Activated CD4-positive, alpha-beta T cell treated with anti-CD3 and anti-CD28 coated beads for 24 hours (primary cell): Measurements from ENCODE around the gene RFWD3.

Experiments used
- DNase-seq, 2 donors: peaks; one replicate each; pipeline ENCODE4 v3.0.0-alpha.2; 2020; ENCODE audit warnings: low read depth in 2 of 2

The RFWD3 gene

DNA sequence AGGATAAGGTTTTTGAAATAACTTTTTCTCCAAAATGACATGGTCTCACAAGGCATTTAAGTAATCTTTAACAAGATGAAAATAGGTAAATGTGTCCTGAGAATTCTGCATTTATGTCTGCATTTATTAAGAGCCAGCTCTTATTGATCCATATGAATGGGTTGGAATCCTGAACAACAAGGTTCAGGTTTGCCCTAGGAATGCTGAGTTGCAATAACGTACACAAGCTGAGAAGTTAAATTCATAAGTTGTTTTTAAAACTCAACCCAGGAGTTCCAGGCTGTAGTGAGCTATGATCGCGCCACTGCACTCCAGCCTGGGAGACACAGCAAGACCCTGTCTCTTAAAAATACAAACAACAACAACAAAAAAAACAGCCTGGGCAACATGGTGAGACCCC, 87.8 kb downstream of the RFWD3 start:
- DNase-seq, result no peak

DNA sequence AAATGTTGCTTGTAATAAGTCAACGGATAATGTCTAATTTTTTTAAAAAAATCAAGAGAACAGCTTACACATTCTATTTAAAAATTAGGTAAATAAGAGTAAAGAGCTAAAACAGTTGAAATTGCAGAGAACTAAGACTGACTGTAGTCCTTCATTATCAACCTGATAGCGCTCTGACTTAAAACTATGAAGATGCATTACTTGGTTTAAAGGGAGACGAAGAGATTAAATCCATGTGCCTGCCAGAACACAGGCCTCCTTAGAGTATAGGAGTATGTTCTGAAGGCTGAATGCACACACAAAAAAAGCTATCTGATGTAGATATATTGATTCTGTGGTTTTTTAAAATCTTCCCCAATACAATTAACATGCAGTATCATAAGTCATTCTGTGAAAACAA, 88.2 kb downstream of the RFWD3 start:
- no peak for DNase-seq

DNA sequence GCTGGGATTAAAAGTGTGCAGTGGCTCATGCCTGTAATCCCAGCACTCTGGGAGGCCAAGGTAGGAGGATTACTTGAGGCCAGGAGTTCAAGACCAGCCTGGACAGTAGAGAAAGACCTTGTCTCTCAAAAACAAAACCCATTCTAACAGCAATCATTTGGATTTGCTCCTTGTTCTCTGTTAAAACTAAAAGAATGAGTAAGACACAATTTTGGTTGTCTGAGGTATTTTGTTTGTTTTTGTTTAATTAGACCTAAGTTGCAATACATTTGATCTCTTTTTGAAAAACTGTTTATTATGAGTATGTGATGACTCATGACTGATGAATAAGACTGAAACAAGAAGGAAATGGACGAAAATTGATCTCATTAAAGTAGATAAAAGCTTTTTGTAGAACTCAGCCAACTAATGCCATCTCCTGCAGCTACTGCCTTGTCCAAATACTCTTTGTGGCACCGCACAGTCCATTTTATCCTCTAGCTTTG, 88.8 kb downstream of the RFWD3 start:
- no peak for DNase-seq

DNA sequence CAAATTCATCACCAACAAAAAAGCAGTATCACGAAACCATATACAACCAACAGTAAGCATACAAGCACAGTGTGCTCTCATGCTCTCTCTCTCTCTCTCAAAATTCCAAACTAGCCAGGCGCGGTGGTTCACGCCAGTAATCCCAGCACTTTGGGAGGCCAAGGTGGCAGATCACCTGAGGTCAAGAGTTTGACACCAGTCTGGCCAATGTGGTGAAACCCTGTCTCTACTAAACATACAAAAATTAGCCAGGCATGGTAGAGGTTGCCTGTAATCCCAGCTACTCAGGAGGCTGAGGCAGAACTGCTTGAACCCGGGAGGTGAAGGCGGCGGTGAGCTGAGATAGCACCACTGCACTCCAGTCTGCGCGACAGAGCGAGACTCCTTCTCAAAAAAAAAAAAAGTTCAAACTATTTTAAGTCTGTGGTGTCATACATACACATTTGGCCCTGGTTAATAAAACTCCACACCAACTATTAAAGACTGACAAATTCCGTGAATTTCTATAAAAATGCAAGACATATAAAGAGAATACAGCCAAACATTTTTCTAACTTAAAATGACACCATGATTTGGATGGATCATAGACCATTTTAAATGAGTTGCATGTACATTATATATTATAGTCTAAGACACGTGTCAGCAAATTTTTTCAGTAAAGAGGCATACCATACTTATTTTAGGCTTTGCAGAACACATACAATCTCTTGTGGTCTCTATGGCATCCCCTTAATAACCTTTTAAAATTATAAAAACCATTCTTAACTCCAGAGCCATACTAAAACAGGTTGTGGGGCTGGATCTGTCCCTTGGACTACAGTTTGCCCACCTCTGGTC, 90.7 kb downstream of the RFWD3 start:
- DNase-seq, result no peak

DNA sequence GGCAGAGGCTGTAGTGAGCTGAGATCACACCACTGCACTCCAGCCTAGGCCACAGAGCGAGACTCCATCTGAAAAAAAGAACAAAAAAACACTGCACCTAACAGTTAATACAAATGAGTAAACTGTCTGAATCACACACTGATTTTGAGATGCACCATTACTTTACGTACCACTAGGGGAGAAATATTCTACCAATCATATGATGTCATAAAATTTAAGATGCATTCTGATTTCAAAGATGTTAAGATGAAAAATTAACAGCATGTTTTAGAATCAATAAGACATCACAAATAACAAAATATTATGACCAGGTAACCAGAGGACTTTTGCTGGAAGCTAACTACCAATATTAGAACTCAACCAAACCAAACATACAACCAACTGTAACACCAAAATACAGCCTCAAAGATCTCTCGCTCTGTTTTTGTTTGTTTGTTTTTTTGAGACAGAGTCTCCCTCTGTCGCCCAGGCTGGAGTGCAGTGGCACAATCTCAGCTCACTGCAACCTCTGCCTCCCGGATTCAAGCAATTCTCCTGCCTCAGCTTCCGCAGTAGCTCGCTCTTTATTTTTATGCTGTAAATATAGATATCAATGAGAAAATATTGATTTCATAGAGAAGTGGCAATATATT, 91.4 kb downstream of the RFWD3 start:
- DNase-seq, result no peak

DNA sequence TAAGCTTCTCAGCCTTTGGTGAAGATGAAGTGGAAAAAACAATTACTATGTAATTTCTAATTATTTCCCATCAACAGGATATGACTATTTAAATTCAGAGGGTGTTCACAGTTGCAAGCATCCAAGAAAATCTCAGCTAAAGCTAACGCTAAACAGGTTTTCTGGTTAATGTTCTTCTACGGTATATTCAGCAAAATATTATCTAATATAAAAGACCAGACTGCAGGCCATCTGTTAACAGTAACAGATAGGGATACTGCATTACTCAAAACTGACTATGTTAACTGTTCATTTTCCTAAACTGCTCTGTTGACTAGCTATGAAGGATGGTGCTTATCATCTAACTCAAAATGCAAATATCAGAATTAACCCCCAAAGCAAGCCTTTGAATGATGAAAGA, 92.5 kb downstream of the RFWD3 start:
- DNase-seq, result no peak

DNA sequence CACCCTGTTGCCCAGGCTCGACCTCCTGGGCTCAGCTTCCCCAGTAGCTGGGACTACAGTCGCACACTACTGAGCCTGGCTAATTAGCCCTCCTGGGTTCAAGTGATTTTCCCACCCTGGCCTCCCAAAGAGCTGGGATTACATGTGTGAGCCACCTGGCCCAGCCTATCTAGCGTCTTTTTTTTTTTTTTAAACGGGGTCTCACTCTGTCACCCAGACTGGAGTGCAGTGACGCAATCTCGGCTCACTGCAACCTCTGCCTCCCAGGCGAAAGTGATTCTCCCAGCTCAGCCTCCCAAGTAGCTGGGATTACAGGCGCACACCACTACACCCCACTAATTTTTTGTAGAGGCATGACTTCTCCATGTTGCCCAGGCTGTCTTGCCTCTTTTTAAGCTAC, 93.1 kb downstream of the RFWD3 start:
- DNase-seq, result no peak
